ENCODE data around the gene PBX4. TPM values are rescaled to one million over a fixed set of nuclear protein-coding genes. Genes with fewer than 3 reads are reported as not detected.
A peak's percentile ranks its signal among the peaks of the same experiment; 100 is the strongest.

The PBX4 gene
- total and polyA plus RNA-seq, 10 of the 15 experiments (the other 5 are each of a cell fraction or from before 2014, with no cell fraction given): 0.18 to 17.3 (median 4.2) TPM

- TF ChIP-seq, protein P1, sequence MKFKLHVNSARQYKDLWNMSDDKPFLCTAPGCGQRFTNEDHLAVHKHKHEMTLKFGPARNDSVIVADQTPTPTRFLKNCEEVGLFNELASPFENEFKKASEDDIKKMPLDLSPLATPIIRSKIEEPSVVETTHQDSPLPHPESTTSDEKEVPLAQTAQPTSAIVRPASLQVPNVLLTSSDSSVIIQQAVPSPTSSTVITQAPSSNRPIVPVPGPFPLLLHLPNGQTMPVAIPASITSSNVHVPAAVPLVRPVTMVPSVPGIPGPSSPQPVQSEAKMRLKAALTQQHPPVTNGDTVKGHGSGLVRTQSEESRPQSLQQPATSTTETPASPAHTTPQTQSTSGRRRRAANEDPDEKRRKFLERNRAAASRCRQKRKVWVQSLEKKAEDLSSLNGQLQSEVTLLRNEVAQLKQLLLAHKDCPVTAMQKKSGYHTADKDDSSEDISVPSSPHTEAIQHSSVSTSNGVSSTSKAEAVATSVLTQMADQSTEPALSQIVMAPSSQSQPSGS (IDR thresholded peaks at IDR 0.05; ENCODE audit: low read length): no peak
- no peak for TF ChIP-seq SUPT20H (IDR thresholded peaks at IDR 0.05; ENCODE audit: borderline replicate concordance, control insufficient read depth, low read depth, low read length)
- no peak for TF ChIP-seq GATAD2B (conservative IDR thresholded peaks at IDR 0.05; ENCODE audit: low read depth)
- no peak for TF ChIP-seq CEBPZ (IDR thresholded peaks at IDR 0.05; ENCODE audit: low read depth, low read length)
- peak; percentile 21; the same call in 1 of the 2 replicates for TF ChIP-seq NBN (IDR thresholded peaks at IDR 0.05)
- TF ChIP-seq CHD2 (IDR thresholded peaks at IDR 0.05; ENCODE audit: borderline replicate concordance, low read depth, low read length): no peak
- no peak for TF ChIP-seq CHD1 (IDR thresholded peaks at IDR 0.05; ENCODE audit: low read depth, low read length)
- no peak for TF ChIP-seq ZBTB4 (CRISPR knock-in tag; IDR thresholded peaks at IDR 0.05)
- TF ChIP-seq ZSCAN29 (IDR thresholded peaks at IDR 0.05): no peak
- no peak for TF ChIP-seq TARDBP (IDR thresholded peaks at IDR 0.05; ENCODE audit: borderline replicate concordance)
- no peak for TF ChIP-seq CHD4 (IDR thresholded peaks at IDR 0.05)
- TF ChIP-seq ZBED1 (IDR thresholded peaks at IDR 0.05; ENCODE audit: borderline replicate concordance): no peak
- no peak for TF ChIP-seq ATF3 (IDR thresholded peaks at IDR 0.05; ENCODE audit: borderline replicate concordance, extremely low read depth, low read depth, low read length)
- no peak for TF ChIP-seq NR2C1 (IDR thresholded peaks at IDR 0.05)
- TF ChIP-seq ZNF622 (IDR thresholded peaks at IDR 0.05): no peak
- no peak; the same call in 1 of the 2 replicates for TF ChIP-seq ESRRA (IDR thresholded peaks at IDR 0.05; ENCODE audit: low read length)
- TF ChIP-seq JUNB (IDR thresholded peaks at IDR 0.05): no peak
- no peak for TF ChIP-seq PML (IDR thresholded peaks at IDR 0.05; ENCODE audit: low read length)
- TF ChIP-seq IRF4 (IDR thresholded peaks at IDR 0.05; ENCODE audit: low read depth, low read length): no peak
- no peak for TF ChIP-seq HDAC6 (IDR thresholded peaks at IDR 0.05; ENCODE audit: unreplicated experiment)
- no peak for TF ChIP-seq NFXL1 (IDR thresholded peaks at IDR 0.05; ENCODE audit: borderline replicate concordance)
- TF ChIP-seq SIX5 (IDR thresholded peaks at IDR 0.05; ENCODE audit: low read depth, low read length, severe bottlenecking): no peak
- TF ChIP-seq JUND (IDR thresholded peaks at IDR 0.05; ENCODE audit: low read depth, low read length): no peak
- TF ChIP-seq ZNF217 (IDR thresholded peaks at IDR 0.05): no peak
These were observed 86.3 kb downstream of the PBX4 start (continued) for GRCh38 chr19:19531951-19532805.
